Subcutaneous abdominal adipose tissue (tissue), 5 donors: ENCODE measurements around the gene ZNF559.
"Not testable (repeated sequence)": the region's sequence is repeated elsewhere in the genome, so short reads cannot be mapped to it uniquely, and the experiment has no call there.

Experiments used
- H3K27ac ChIP-seq: one replicate; pipeline ENCODE4 v1.7.0; 2013; ENCODE audit warnings: low read depth, mild to moderate bottlenecking, inconsistent platforms, low read length, moderate library complexity
- H3K27me3 ChIP-seq, 5 donors: one replicate each; pipeline ENCODE4 v1.7.0; 2013; ENCODE audit warnings: low read length in 5 of 5, inconsistent platforms in 1 of 5; ENCODE audit not compliant: control insufficient read depth in 5 of 5, insufficient read depth in 4 of 5
- H3K36me3 ChIP-seq, 5 donors: one replicate each; pipeline ENCODE4 v1.7.0; 2013; ENCODE audit warnings: low read length in 5 of 5; ENCODE audit not compliant: control insufficient read depth in 5 of 5, insufficient read depth in 5 of 5
- H3K4me1 ChIP-seq, 5 donors: one replicate each; pipeline ENCODE4 v1.7.0; 2013; ENCODE audit warnings: low read length in 5 of 5, mild to moderate bottlenecking in 3 of 5, moderate library complexity in 1 of 5; ENCODE audit not compliant: control insufficient read depth in 5 of 5, insufficient read depth in 5 of 5
- H3K4me3 ChIP-seq, 5 donors: one replicate each; pipeline ENCODE4 v1.7.0; 2013; ENCODE audit warnings: low read length in 5 of 5, low read depth in 1 of 5
- H3K9ac ChIP-seq, 5 donors: one replicate each; pipeline ENCODE4 v1.7.0; 2013; ENCODE audit warnings: low read length in 5 of 5, mild to moderate bottlenecking in 4 of 5, moderate library complexity in 3 of 5
- H3K9me3 ChIP-seq, 5 donors: one replicate each; pipeline ENCODE4 v1.7.0; 2013; ENCODE audit warnings: low read length in 5 of 5; ENCODE audit not compliant: control insufficient read depth in 5 of 5
- donor health status: healthy.
- donor health status: healthy.
- donor health status: healthy.
- donor health status: healthy.
- donor health status: healthy.

Gene ZNF559

GRCh38 chr19:9323919-9324583 lies at the start of gene ZNF559:
Gene ZNF559, plus strand, starts transcription at chr19:9324179. Its CDS starts 14,371 bp downstream, at chr19:9338550.
- Histone ChIP-seq H3K27me3 (no peaks in the 10 kb centered on the region), H3K36me3 (peaks cover 3 to 11% (median 8%) of the 10 kb centered on the region in 5 donors), H3K27ac (peak within 1 kb of the TSS; percentile 73), H3K4me3 (peak within 1 kb of the TSS; percentile 87 to 96 (median 90)), H3K9ac (peak within 1 kb of the TSS; percentile 50 to 78 (median 76)), H3K9me3 (peaks cover 9 to 28% (median 26%) of the 10 kb centered on the region in 5 donors), H3K4me1 (peaks cover 2 to 19% (median 16%) of the 10 kb centered on the region in 5 donors)

- H3K27ac ChIP-seq, H3K27me3 ChIP-seq, H3K4me1 ChIP-seq, H3K9ac ChIP-seq, H3K36me3 ChIP-seq: not testable (repeated sequence)
- H3K9me3 ChIP-seq = peaks cover 19 to 59% (median 46%) of the 10 kb centered on the region in 5 donors
- H3K4me3 ChIP-seq = peak overlapping the region in 2 of 5 donors; percentile 22 to 42
Observed at GRCh38 chr19:9283485-9283884, 40.5 kb upstream of the ZNF559 start.

GRCh38 chr19:9289231-9289884 lies 34.6 kb upstream of the ZNF559 start:
- H3K9me3 ChIP-seq = peaks cover 34 to 62% (median 60%) of the 10 kb centered on the region in 5 donors
- H3K9ac ChIP-seq = no peak overlapping the region
- H3K4me1 ChIP-seq = no peaks in the 10 kb centered on the region
- no peak overlapping the region for H3K27ac ChIP-seq
- H3K4me3 ChIP-seq = peak overlapping the region in 3 of 5 donors; percentile 4 to 57 (median 34)
- H3K36me3 ChIP-seq = peaks cover 7 to 22% (median 14%) of the 10 kb centered on the region in 5 donors
- no peaks in the 10 kb centered on the region for H3K27me3 ChIP-seq

GRCh38 chr19:9295411-9295849 lies 28.5 kb upstream of the ZNF559 start:
- Histone ChIP-seq H3K9me3 (peaks cover 66 to 89% (median 81%) of the 10 kb centered on the region in 5 donors), H3K4me1 (peaks cover 0 to 6% (median 0%) of the 10 kb centered on the region in 5 donors), H3K27ac (no peak overlapping the region), H3K27me3 (no peaks in the 10 kb centered on the region), H3K4me3 (peak overlapping the region; percentile 24 to 65 (median 49)), H3K9ac (no peak overlapping the region), H3K36me3 (peaks cover 43 to 65% (median 54%) of the 10 kb centered on the region in 5 donors)

GRCh38 chr19:9296336-9296735 lies 27.6 kb upstream of the ZNF559 start:
- H3K9me3 ChIP-seq = peaks cover 68 to 94% (median 87%) of the 10 kb centered on the region in 5 donors
- peak overlapping the region; percentile 21 to 65 (median 49) for H3K4me3 ChIP-seq
- no peak overlapping the region for H3K27ac ChIP-seq
- no peaks in the 10 kb centered on the region for H3K27me3 ChIP-seq
- peaks cover 0 to 6% (median 0%) of the 10 kb centered on the region in 5 donors for H3K4me1 ChIP-seq
- H3K36me3 ChIP-seq = peaks cover 50 to 74% (median 63%) of the 10 kb centered on the region in 5 donors
- no peak overlapping the region for H3K9ac ChIP-seq

- H3K27ac ChIP-seq = no peak overlapping the region
- H3K4me1 ChIP-seq = peaks cover 0 to 19% (median 14%) of the 10 kb centered on the region in 5 donors
- peaks cover 2 to 17% (median 5%) of the 10 kb centered on the region in 5 donors for H3K9me3 ChIP-seq
- H3K27me3 ChIP-seq = no peaks in the 10 kb centered on the region
- H3K4me3 ChIP-seq = no peak overlapping the region
- H3K36me3 ChIP-seq = peaks cover 10 to 34% (median 28%) of the 10 kb centered on the region in 5 donors
- no peak overlapping the region for H3K9ac ChIP-seq
Observed at GRCh38 chr19:9306443-9306842, 17.5 kb upstream of the ZNF559 start.

GRCh38 chr19:9308091-9308770 lies 15.7 kb upstream of the ZNF559 start:
- H3K36me3 ChIP-seq = peaks cover 2 to 16% (median 11%) of the 10 kb centered on the region in 5 donors
- peaks cover 0 to 8% (median 3%) of the 10 kb centered on the region in 5 donors for H3K9me3 ChIP-seq
- peak overlapping the region in 4 of 5 donors; percentile 61 to 98 (median 96) for H3K4me3 ChIP-seq
- H3K27ac ChIP-seq = no peak overlapping the region
- no peaks in the 10 kb centered on the region for H3K27me3 ChIP-seq
- peak overlapping the region in 1 of 5 donors; percentile 93 for H3K9ac ChIP-seq
- peaks cover 0 to 21% (median 14%) of the 10 kb centered on the region in 5 donors for H3K4me1 ChIP-seq

GRCh38 chr19:9309139-9309973 lies 14.6 kb upstream of the ZNF559 start, which contains the start of gene ZNF699:
Gene ZNF699, minus strand, starts transcription at chr19:9309838. Its CDS starts 4,719 bp downstream, at chr19:9305119.
- Histone ChIP-seq H3K27ac (peak within 1 kb of the TSS; percentile 84), H3K9ac (peak within 1 kb of the TSS; percentile 56 to 97 (median 96)), H3K9me3 (peaks cover 0 to 3% (median 0%) of the 10 kb centered on the region in 5 donors), H3K4me3 (peak within 1 kb of the TSS; percentile 96 to 98 (median 97)), H3K27me3 (no peaks in the 10 kb centered on the region), H3K36me3 (peaks cover 1 to 6% (median 5%) of the 10 kb centered on the region in 5 donors), H3K4me1 (peaks cover 0 to 21% (median 14%) of the 10 kb centered on the region in 5 donors)

- H3K27me3 ChIP-seq = no peaks in the 10 kb centered on the region
- H3K27ac ChIP-seq = peak overlapping the region; percentile 84
- H3K4me1 ChIP-seq = peaks cover 0 to 21% (median 14%) of the 10 kb centered on the region in 5 donors
- H3K36me3 ChIP-seq = peaks cover 0 to 2% (median 0%) of the 10 kb centered on the region in 5 donors
- H3K9ac ChIP-seq = peak overlapping the region in 4 of 5 donors; percentile 93 to 97 (median 96)
- H3K4me3 ChIP-seq = peak overlapping the region; percentile 96 to 98 (median 97)
- peaks cover 0 to 2% (median 0%) of the 10 kb centered on the region in 5 donors for H3K9me3 ChIP-seq
Observed at GRCh38 chr19:9309974-9310446, 14.0 kb upstream of the ZNF559 start.
